Measurements from ENCODE around the gene ST6GALNAC6. TPM values are rescaled to one million over a fixed set of nuclear protein-coding genes. Genes with fewer than 3 reads are reported as not detected.

Gene ST6GALNAC6
- total RNA-seq, 2 experiments from 2014 or later = 93.1 to 97.5 TPM

DNA sequence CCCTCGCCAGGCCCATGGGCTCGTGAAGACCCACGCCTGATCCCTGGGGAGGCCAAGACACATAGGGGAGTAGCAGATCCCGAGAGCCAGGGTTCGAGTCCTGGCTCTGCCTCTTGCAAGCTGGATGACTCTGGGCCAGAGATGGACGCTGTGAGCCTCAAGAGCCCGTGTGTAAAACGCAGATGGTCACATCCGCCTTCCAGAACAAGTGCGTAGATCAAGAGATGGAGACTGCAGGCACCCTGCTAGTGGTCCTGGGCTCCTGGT is 9.2 kb upstream of the ST6GALNAC6 start:
- Mint-ChIP-seq H3K9me3 (no peaks in the 10 kb centered on the region), H3K36me3 (ENCODE audit: low read depth) (peaks cover 47% of the 10 kb centered on the region), H3K4me3 (no peak overlapping the region), H3K27ac (peak overlapping the region; percentile 98), H3K27me3 (no peaks in the 10 kb centered on the region), H3K4me1 (ENCODE audit: low read depth) (peaks cover 41% of the 10 kb centered on the region)
- peak in 1 of 14 experiments; percentile 30 for DNase-seq
- ChIA-PET POLR2A (interaction anchor here (0.6 kb wide), 1 partner anchor 1329 kb away, joined by 3 read pairs; no protein-coding TSS in a partner anchor), CTCF (interaction anchor here (0.7 kb wide), 1 partner anchor 13 kb away, joined by 3 read pairs; no protein-coding TSS in a partner anchor)
- intact Hi-C loops (cut with DNase I, micrococcal nuclease) = loop anchor here in 1 of 2 experiments (5.0 kb wide), 2 partner anchors 121 to 171 kb away; partner anchors contain the start of genes CDK9 and TOR2A
- Histone ChIP-seq H3K4me1 (ENCODE audit: insufficient read depth, low read length) (peaks cover 49% of the 10 kb centered on the region), H3K4me3 (ENCODE audit: low read length) (no peak overlapping the region), H3K36me3 (ENCODE audit: insufficient read depth, low read length) (peaks cover 34% of the 10 kb centered on the region), H3K27ac (ENCODE audit: low read depth in 1 of 2, low read length in 2 of 2) (no peak overlapping the region), H3K9me3 (ENCODE audit: control insufficient read depth in 1 of 2, insufficient read depth in 1 of 2, low read length in 2 of 2) (no peaks in the 10 kb centered on the region), H3K27me3 (ENCODE audit: control insufficient read depth in 1 of 2, insufficient read depth in 2 of 2, low read length in 2 of 2) (no peaks in the 10 kb centered on the region)
- ATAC-seq (ENCODE audit: poor library complexity) = no peak
- TF ChIP-seq, protein P1, sequence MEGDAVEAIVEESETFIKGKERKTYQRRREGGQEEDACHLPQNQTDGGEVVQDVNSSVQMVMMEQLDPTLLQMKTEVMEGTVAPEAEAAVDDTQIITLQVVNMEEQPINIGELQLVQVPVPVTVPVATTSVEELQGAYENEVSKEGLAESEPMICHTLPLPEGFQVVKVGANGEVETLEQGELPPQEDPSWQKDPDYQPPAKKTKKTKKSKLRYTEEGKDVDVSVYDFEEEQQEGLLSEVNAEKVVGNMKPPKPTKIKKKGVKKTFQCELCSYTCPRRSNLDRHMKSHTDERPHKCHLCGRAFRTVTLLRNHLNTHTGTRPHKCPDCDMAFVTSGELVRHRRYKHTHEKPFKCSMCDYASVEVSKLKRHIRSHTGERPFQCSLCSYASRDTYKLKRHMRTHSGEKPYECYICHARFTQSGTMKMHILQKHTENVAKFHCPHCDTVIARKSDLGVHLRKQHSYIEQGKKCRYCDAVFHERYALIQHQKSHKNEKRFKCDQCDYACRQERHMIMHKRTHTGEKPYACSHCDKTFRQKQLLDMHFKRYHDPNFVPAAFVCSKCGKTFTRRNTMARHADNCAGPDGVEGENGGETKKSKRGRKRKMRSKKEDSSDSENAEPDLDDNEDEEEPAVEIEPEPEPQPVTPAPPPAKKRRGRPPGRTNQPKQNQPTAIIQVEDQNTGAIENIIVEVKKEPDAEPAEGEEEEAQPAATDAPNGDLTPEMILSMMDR (IDR thresholded peaks at IDR 0.05) = no peak

DNA sequence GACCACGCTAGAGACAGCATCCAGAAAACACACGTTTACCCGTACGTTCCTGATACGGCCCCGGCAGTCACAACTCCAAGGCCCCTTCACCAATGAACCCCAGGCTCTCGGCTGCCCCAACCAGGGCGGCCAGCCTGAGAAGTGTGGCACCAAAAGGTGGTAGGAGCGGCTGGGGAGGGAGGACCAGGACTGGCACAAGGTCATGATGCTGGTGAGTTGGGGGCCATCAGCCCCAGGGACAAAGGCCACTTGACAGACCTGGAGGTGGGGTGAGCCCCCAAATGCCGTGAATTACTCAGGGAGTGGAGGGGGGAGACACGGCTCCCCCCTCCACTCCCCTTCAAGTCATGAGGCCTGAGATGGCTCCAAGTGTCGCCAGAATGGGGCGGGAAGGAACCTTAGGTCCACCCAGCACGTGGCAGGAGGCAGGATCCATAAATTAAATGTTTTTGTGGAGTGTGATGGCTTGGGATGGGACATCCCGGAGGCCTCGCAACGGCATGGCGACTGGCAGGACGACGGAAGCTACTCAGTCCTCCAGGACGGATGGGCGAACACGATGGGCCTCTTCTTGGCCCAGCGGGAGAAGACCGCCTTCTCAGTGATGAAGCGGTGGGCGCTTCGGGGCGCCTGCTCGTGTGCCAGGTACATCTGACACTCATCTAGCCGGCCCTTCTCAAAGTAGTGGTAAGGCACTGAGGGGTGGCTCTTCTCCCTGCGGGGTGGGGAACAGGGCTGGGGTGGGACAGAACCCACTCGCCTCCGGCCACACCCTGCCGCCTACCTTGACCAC is 8.7 kb upstream of the ST6GALNAC6 start:
- DNase-seq = peak in 1 of 14 experiments; percentile 19
- Mint-ChIP-seq H3K9me3 (no peaks in the 10 kb centered on the region), H3K4me3 (no peak overlapping the region), H3K27ac (peak overlapping the region; percentile 98), H3K27me3 (no peaks in the 10 kb centered on the region), H3K36me3 (ENCODE audit: low read depth) (peaks cover 48% of the 10 kb centered on the region), H3K4me1 (ENCODE audit: low read depth) (peaks cover 47% of the 10 kb centered on the region)
- no peak overlapping the region for H3K4me3 ChIP-seq (ENCODE audit: low read length)
- no peaks in the 10 kb centered on the region for H3K27me3 ChIP-seq (ENCODE audit: control insufficient read depth in 1 of 2, insufficient read depth in 2 of 2, low read length in 2 of 2)
- H3K36me3 ChIP-seq (ENCODE audit: insufficient read depth, low read length) = peaks cover 34% of the 10 kb centered on the region
- no peak overlapping the region for H3K27ac ChIP-seq (ENCODE audit: low read depth in 1 of 2, low read length in 2 of 2)
- no peaks in the 10 kb centered on the region for H3K9me3 ChIP-seq (ENCODE audit: control insufficient read depth in 1 of 2, insufficient read depth in 1 of 2, low read length in 2 of 2)
- no peak for ATAC-seq (ENCODE audit: poor library complexity)
- ChIA-PET POLR2A (interaction anchor here (0.6 to 5.0 kb wide), 4 partner anchors 8 to 1329 kb away, joined by 3 to 77 read pairs (median 12); partner anchors contain the start of gene ST6GALNAC4), CTCF (no interaction called here)
- intact Hi-C loops (cut with DNase I, micrococcal nuclease) = loop anchor here in 1 of 2 experiments (5.0 kb wide), 2 partner anchors 121 to 171 kb away; partner anchors contain the start of genes CDK9 and TOR2A
- H3K4me1 ChIP-seq (ENCODE audit: insufficient read depth, low read length) = peaks cover 54% of the 10 kb centered on the region
- TF ChIP-seq, protein P1 (IDR thresholded peaks at IDR 0.05) = no peak

DNA sequence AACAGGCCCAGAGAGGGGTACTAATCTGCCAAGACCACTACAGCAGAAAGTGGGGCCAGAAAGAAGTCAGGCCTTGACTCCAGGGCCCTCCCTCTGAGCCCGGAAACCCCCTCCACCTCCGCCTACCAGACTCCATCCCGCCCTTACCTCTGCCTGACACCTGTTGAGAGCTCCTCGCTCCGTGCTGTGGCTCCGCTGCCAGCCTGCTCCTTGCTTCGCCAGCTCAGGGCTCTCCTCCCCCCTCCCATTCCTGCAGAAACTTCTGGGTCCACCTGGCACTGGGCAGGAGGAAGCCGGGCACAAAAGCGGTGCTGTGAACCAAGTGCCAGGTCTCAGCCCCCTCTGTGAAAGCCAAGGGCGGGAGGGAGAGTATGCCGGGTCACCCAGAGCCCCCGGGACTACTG is 6.4 kb upstream of the ST6GALNAC6 start:
- intact Hi-C loops (cut with DNase I, micrococcal nuclease) = loop anchor here in 1 of 2 experiments (1.0 to 5.0 kb wide), 3 partner anchors 12 to 168 kb away; partner anchors contain the start of genes CDK9, ST6GALNAC4 and TOR2A
- peaks cover 61% of the 10 kb centered on the region for H3K4me1 ChIP-seq (ENCODE audit: insufficient read depth, low read length)
- peak overlapping the region; percentile 63 for H3K4me3 ChIP-seq (ENCODE audit: low read length)
- no peaks in the 10 kb centered on the region for H3K9me3 ChIP-seq (ENCODE audit: control insufficient read depth in 1 of 2, insufficient read depth in 1 of 2, low read length in 2 of 2)
- H3K27ac Mint-ChIP-seq = peak overlapping the region; percentile 98
- TF ChIP-seq, protein P1 (IDR thresholded peaks at IDR 0.05) = no peak
- H3K4me1 Mint-ChIP-seq (ENCODE audit: low read depth) = peaks cover 58% of the 10 kb centered on the region
- H3K9me3 Mint-ChIP-seq = no peaks in the 10 kb centered on the region
- peak overlapping the region; percentile 89 for H3K4me3 Mint-ChIP-seq
- H3K27ac ChIP-seq (ENCODE audit: low read depth in 1 of 2, low read length in 2 of 2) = peak overlapping the region; percentile 95 to 98
- peaks cover 27% of the 10 kb centered on the region for H3K36me3 Mint-ChIP-seq (ENCODE audit: low read depth)
- H3K27me3 ChIP-seq (ENCODE audit: control insufficient read depth in 1 of 2, insufficient read depth in 2 of 2, low read length in 2 of 2) = no peaks in the 10 kb centered on the region
- ATAC-seq (ENCODE audit: poor library complexity) (peak; percentile 62), DNase-seq (peak; percentile 49 to 88 (median 74))
- no peaks in the 10 kb centered on the region for H3K27me3 Mint-ChIP-seq
- CTCF ChIA-PET = interaction anchor here (1.5 to 2.0 kb wide), 3 partner anchors 11 to 171 kb away, joined by 4 to 6 read pairs (median 5); partner anchors contain the start of genes ST6GALNAC4 and TOR2A
- POLR2A ChIA-PET = interaction anchor here (0.5 to 5.0 kb wide), 17 partner anchors 8 to 455 kb away, joined by 3 to 77 read pairs (median 6); partner anchors contain the start of genes CDK9, ENG, FPGS and PIP5KL1
- H3K36me3 ChIP-seq (ENCODE audit: insufficient read depth, low read length) = peaks cover 20% of the 10 kb centered on the region

Measured in CD4-positive, alpha-beta T cell (primary cell).